Trophoblast cell (in vitro differentiated cells and primary cell): ENCODE results near the gene EPB41L4A.
"Not testable (repeated sequence)": the region's sequence is repeated elsewhere in the genome, so short reads cannot be mapped to it uniquely, and the experiment has no call there.

Source experiments
- DNase-seq, 2 donors: peaks; one replicate each; pipeline ENCODE4 v3.0.0-alpha.2; 2016
- H2AFZ ChIP-seq: 2 replicates; pipeline ENCODE4 v1.6.1; 2013; ENCODE audit warnings: low read length, moderate library complexity, mild to moderate bottlenecking; ENCODE audit not compliant: insufficient read depth, poor library complexity
- H2AK5ac ChIP-seq: 2 replicates; pipeline ENCODE4 v1.6.1; 2013; ENCODE audit warnings: mild to moderate bottlenecking, low read length
- H2BK120ac ChIP-seq: 2 replicates; pipeline ENCODE4 v1.6.1; 2013; ENCODE audit warnings: low read length, mild to moderate bottlenecking, moderate library complexity; ENCODE audit not compliant: insufficient read depth, poor library complexity
- H2BK12ac ChIP-seq: 2 replicates; pipeline ENCODE4 v1.6.1; 2013; ENCODE audit warnings: mild to moderate bottlenecking, low read length, moderate library complexity
- H2BK5ac ChIP-seq: 2 replicates; pipeline ENCODE4 v1.6.1; 2013; ENCODE audit warnings: low read length, low read depth, moderate library complexity, mild to moderate bottlenecking; ENCODE audit not compliant: poor library complexity
- H3K14ac ChIP-seq: 2 replicates; pipeline ENCODE4 v1.6.1; 2013; ENCODE audit warnings: mild to moderate bottlenecking, low read length
- H3K18ac ChIP-seq: 2 replicates; pipeline ENCODE4 v1.6.1; 2013; ENCODE audit warnings: mild to moderate bottlenecking, low read length
- H3K23ac ChIP-seq: 2 replicates; pipeline ENCODE4 v1.6.1; 2013; ENCODE audit warnings: low read length
- H3K27ac ChIP-seq: 2 replicates; pipeline ENCODE4 v1.5.1; 2013; ENCODE audit warnings: low read depth, mild to moderate bottlenecking, inconsistent platforms, low read length, moderate library complexity
- H3K27me3 ChIP-seq: 2 replicates; pipeline ENCODE4 v1.6.1; 2013; ENCODE audit warnings: inconsistent platforms, mild to moderate bottlenecking, low read length, moderate library complexity; ENCODE audit not compliant: insufficient read depth
- H3K36me3 ChIP-seq, 2 experiments: 1 replicate in 1 of 2; 2 replicates in 1 of 2; pipeline ENCODE4 v1.6.1; 2013; ENCODE audit warnings: low read length in 2 of 2, mild to moderate bottlenecking in 2 of 2, moderate library complexity in 1 of 2; ENCODE audit not compliant: insufficient read depth in 2 of 2, control insufficient read depth in 1 of 2
- H3K4ac ChIP-seq: 2 replicates; pipeline ENCODE4 v1.6.1; 2013; ENCODE audit warnings: low read depth, mild to moderate bottlenecking, low read length, moderate library complexity
- H3K4me1 ChIP-seq, 2 experiments: 1 replicate in 1 of 2; 2 replicates in 1 of 2; pipeline ENCODE4 v1.6.1; 2013; ENCODE audit warnings: low read length in 2 of 2, mild to moderate bottlenecking in 2 of 2, moderate library complexity in 1 of 2; ENCODE audit not compliant: insufficient read depth in 2 of 2, control insufficient read depth in 1 of 2
- H3K4me2 ChIP-seq: 2 replicates; pipeline ENCODE4 v1.6.1; 2013; ENCODE audit warnings: inconsistent platforms, mild to moderate bottlenecking, low read length, moderate library complexity
- H3K4me3 ChIP-seq: 2 replicates; pipeline ENCODE4 v1.5.1; 2013; ENCODE audit warnings: mild to moderate bottlenecking, low read depth, low read length, inconsistent platforms
- H3K79me1 ChIP-seq: one replicate; pipeline ENCODE4 v1.6.1; 2013; ENCODE audit warnings: low read length
- H3K79me2 ChIP-seq: 2 replicates; pipeline ENCODE4 v1.6.1; 2013; ENCODE audit warnings: low read length, mild to moderate bottlenecking; ENCODE audit not compliant: control insufficient read depth, insufficient read depth, poor library complexity
- H3K9ac ChIP-seq: 2 replicates; pipeline ENCODE4 v1.6.1; 2013; ENCODE audit warnings: mild to moderate bottlenecking, low read length
- H3K9me3 ChIP-seq: 2 replicates; pipeline ENCODE4 v1.6.1; 2013; ENCODE audit warnings: low read depth, mild to moderate bottlenecking, control low read depth, inconsistent platforms, low read length; ENCODE audit not compliant: insufficient read depth
- H4K12ac ChIP-seq: 2 replicates; pipeline ENCODE4 v1.6.1; 2013; ENCODE audit warnings: low read depth, mild to moderate bottlenecking, low read length, moderate library complexity
- H4K8ac ChIP-seq: 2 replicates; pipeline ENCODE4 v1.6.1; 2013; ENCODE audit warnings: low read depth, mild to moderate bottlenecking, low read length, moderate library complexity
- H4K91ac ChIP-seq: one replicate; pipeline ENCODE4 v1.6.1; 2013; ENCODE audit warnings: low read depth, mild to moderate bottlenecking, low read length, moderate library complexity
- WGBS: extraction: QIAGEN DNeasy Blood & Tissue Kit; methylation state at CpG from one replicate; pipeline ENCODE4 v1.1.7; 2013; ENCODE audit warnings: missing lambda C conversion rate; ENCODE audit not compliant: insufficient read length, insufficient coverage; ENCODE audit errors: extremely low coverage; 5-methylcytosine and 5-hydroxymethylcytosine counted together

Gene EPB41L4A

GRCh38 chr5:112216140-112216539 is 202.9 kb downstream of the EPB41L4A start:
- Histone ChIP-seq H3K4me1 (no peaks in the 10 kb centered on the region), H3K14ac (no peak overlapping the region), H4K8ac (no peak overlapping the region), H2BK12ac (no peak overlapping the region), H4K12ac (no peak overlapping the region), H3K79me1 (no peaks in the 10 kb centered on the region), H2BK120ac (no peak overlapping the region), H2BK5ac (no peak overlapping the region), H3K27ac (no peak overlapping the region), H3K4ac (no peak overlapping the region), H3K4me3 (no peak overlapping the region), H3K9ac (no peak overlapping the region), H3K9me3 (no peaks in the 10 kb centered on the region), H2AK5ac (no peak overlapping the region), H3K27me3 (no peaks in the 10 kb centered on the region), H3K4me2 (no peak overlapping the region), H2AFZ (no peak overlapping the region), H3K79me2 (no peaks in the 10 kb centered on the region), H3K36me3 (no peaks in the 10 kb centered on the region), H3K23ac (no peak overlapping the region), H3K18ac (no peak overlapping the region), H4K91ac (no peak overlapping the region)
- no CpG with 5 or more reads among the region's 3 CpGs for WGBS
- no peak for DNase-seq

GRCh38 chr5:112210430-112211005 is 208.6 kb downstream of the EPB41L4A start:
- Histone ChIP-seq H3K4ac (no peak overlapping the region), H3K4me2 (no peak overlapping the region), H2BK120ac (no peak overlapping the region), H3K79me2 (no peaks in the 10 kb centered on the region), H3K9me3 (no peaks in the 10 kb centered on the region), H3K27me3 (no peaks in the 10 kb centered on the region), H2AK5ac (no peak overlapping the region), H3K4me1 (peaks cover 0 to 3% of the 10 kb centered on the region in 2 experiments), H3K14ac (no peak overlapping the region), H3K4me3 (no peak overlapping the region), H3K36me3 (no peaks in the 10 kb centered on the region), H2BK12ac (no peak overlapping the region), H2BK5ac (no peak overlapping the region), H3K27ac (no peak overlapping the region), H4K91ac (no peak overlapping the region), H3K79me1 (no peaks in the 10 kb centered on the region), H3K18ac (no peak overlapping the region), H4K12ac (no peak overlapping the region), H3K9ac (no peak overlapping the region), H2AFZ (no peak overlapping the region), H4K8ac (no peak overlapping the region), H3K23ac (no peak overlapping the region)
- WGBS: no CpG with 5 or more reads among the region's 6 CpGs
- DNase-seq: peak; percentile 23 to 75

DNA sequence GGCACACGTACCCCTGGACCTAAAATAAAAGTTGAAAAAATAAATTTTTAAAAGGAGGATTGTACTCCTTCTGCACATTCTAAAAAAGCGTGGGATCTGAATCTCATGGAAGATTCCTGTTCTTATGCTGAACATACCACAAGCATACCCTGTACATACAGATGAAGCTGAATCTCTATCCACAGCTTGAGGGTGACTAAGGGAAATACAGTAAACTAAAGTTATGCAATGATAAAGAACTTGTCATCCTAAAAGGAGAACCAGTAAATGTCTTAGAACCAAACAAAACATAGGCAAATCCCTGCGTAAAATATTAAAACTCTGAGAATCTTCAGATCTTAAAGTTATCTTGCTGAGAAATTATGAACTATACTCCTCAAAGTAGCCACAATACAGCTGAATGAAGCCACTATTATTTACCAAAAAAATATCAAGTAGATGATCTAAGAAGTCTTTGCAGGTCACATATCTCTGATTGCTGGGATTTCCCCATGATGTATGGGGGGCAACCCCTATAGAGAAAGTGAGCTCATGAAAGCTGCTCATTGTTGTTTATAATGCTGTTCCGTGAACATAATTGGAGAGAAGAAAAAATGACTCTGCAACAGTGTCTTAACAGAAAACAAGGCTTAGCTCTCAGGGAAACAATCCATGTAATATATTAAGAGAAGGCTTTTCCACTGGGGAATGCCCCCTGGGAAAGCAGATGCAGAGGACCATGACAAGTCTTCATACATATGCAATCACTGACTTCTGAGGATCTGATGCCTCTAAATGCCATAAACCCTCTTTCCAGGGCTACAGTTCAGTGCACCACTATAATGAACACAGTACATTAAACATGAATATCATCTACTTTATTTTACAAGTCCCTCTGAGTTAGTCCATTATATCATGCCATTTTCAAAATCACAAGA is 210.1 kb downstream of the EPB41L4A start:
- no peak overlapping the region for H3K4me3 ChIP-seq
- no peak overlapping the region for H3K9ac ChIP-seq
- no peak overlapping the region for H3K18ac ChIP-seq
- H3K27me3 ChIP-seq: no peaks in the 10 kb centered on the region
- no peak overlapping the region for H2AFZ ChIP-seq
- H3K9me3 ChIP-seq: no peaks in the 10 kb centered on the region
- peaks cover 0 to 2% of the 10 kb centered on the region in 2 experiments for H3K36me3 ChIP-seq
- H3K79me1 ChIP-seq: no peaks in the 10 kb centered on the region
- H3K4me1 ChIP-seq: peaks cover 0 to 3% of the 10 kb centered on the region in 2 experiments
- H3K23ac ChIP-seq: no peak overlapping the region
- WGBS: no CpG with 5 or more reads among the region's 4 CpGs
- no peak overlapping the region for H3K14ac ChIP-seq
- H3K4ac ChIP-seq: no peak overlapping the region
- no peak overlapping the region for H2AK5ac ChIP-seq
- H3K79me2 ChIP-seq: no peaks in the 10 kb centered on the region
- H3K4me2 ChIP-seq: no peak overlapping the region
- H4K12ac ChIP-seq: no peak overlapping the region
- no peak overlapping the region for H2BK12ac ChIP-seq
- no peak overlapping the region for H2BK120ac ChIP-seq
- no peak overlapping the region for H3K27ac ChIP-seq
- H4K91ac ChIP-seq: no peak overlapping the region
- H2BK5ac ChIP-seq: no peak overlapping the region
- no peak overlapping the region for H4K8ac ChIP-seq
- no peak for DNase-seq

- not testable (repeated sequence) for H3K18ac ChIP-seq, H3K79me1 ChIP-seq, H2BK5ac ChIP-seq, H3K27me3 ChIP-seq, H3K4me3 ChIP-seq, H4K8ac ChIP-seq, H2AFZ ChIP-seq, H3K9me3 ChIP-seq, H4K12ac ChIP-seq, H3K27ac ChIP-seq, H3K23ac ChIP-seq, H3K79me2 ChIP-seq, H3K14ac ChIP-seq, H2BK12ac ChIP-seq, DNase-seq, H3K4me2 ChIP-seq, H3K9ac ChIP-seq, H4K91ac ChIP-seq, H2BK120ac ChIP-seq, H2AK5ac ChIP-seq, H3K36me3 ChIP-seq, H3K4me1 ChIP-seq, H3K4ac ChIP-seq
- no CpG with 5 or more reads among the region's 3 CpGs for WGBS
Observed at GRCh38 chr5:112208195-112208594, 210.9 kb downstream of the EPB41L4A start.
